SH-SY5Y (cell line): ENCODE data around the gene CDH4.

Experiments
- GATA2 ChIP-seq: IDR thresholded peaks from 2 replicates; pipeline ENCODE4 v1.6.1; 2011; ENCODE audit warnings: mild to moderate bottlenecking, low read depth, low read length
- GATA3 ChIP-seq: IDR thresholded peaks from 2 replicates; pipeline ENCODE4 v1.6.1; 2011; ENCODE audit warnings: low read depth, mild to moderate bottlenecking, low read length, moderate library complexity

GRCh38 chr20:61903575-61904340 lies 651.7 kb downstream of the CDH4 start:
- TF ChIP-seq GATA2: no peak
- no peak for TF ChIP-seq GATA3
